Thoracic aorta (tissue), 2 donors: Measurements from ENCODE around the gene ADAMTS6. TPM values are rescaled to one million over a fixed set of nuclear protein-coding genes. Genes with fewer than 3 reads are reported as not detected.

ENCODE experiments used
- ATAC-seq: fragments of 150-250 bp; one replicate; pipeline ENCODE4 v1.8.0; 2017; ENCODE audit warnings: low read depth; ENCODE audit not compliant: insufficient number of reproducible peaks, low FRiP score
- DNase-seq: peaks from one replicate; pipeline ENCODE4 v3.0.0-alpha.2; 2020; ENCODE audit warnings: low spot score
- H3K27ac ChIP-seq, 2 donors: fragments of 200-600 bp; sonication (generic); 1 replicate in 1 of 2; 2 replicates in 1 of 2; pipeline ENCODE4 v1.5.1; 2016; ENCODE audit warnings: mild to moderate bottlenecking in 2 of 2, moderate library complexity in 2 of 2
- H3K27me3 ChIP-seq: fragments of 200-600 bp; sonication (generic); replicated peaks from 2 replicates; pipeline ENCODE4 v1.6.0; 2016; ENCODE audit warnings: mild to moderate bottlenecking; ENCODE audit not compliant: insufficient read depth
- H3K36me3 ChIP-seq: fragments of 200-600 bp; sonication (generic); one replicate; pipeline ENCODE4 v1.5.1; 2016
- H3K4me1 ChIP-seq, 2 donors: fragments of 200-600 bp; sonication (generic); 1 replicate in 1 of 2; 2 replicates in 1 of 2; pipeline versions ENCODE4 v1.5.1 to v1.6.0; 2016; ENCODE audit warnings: low read depth in 2 of 2, mild to moderate bottlenecking in 1 of 2; ENCODE audit not compliant: control insufficient read depth in 1 of 2
- H3K4me3 ChIP-seq: fragments of 200-600 bp; sonication (generic); 2 replicates; pipeline ENCODE4 v1.5.1; 2016; ENCODE audit warnings: mild to moderate bottlenecking
- H3K9me3 ChIP-seq: fragments of 200-600 bp; sonication (generic); 2 replicates; pipeline ENCODE4 v1.5.1; 2016
- CTCF ChIP-seq: fragments of 200-600 bp; sonication (generic); IDR thresholded peaks from one replicate; pipeline ENCODE4 v1.5.1; 2019; ENCODE audit warnings: antibody characterized with exemption
- total RNA-seq, 2 donors: library from RNA; depleted of rRNA; stranded (reverse); fragments of >200 nt; gene quantifications; one replicate each; pipeline versions ENCODE4 v1.1.0 to v1.2.3, GENCODE V29; 2016

The ADAMTS6 gene
- total RNA-seq, 2 donors from 2014 or later = 4.9 to 11.8 TPM

- Histone ChIP-seq H3K4me3 (no peak overlapping the region), H3K36me3 (no peaks in the 10 kb centered on the region), H3K27ac (no peak overlapping the region), H3K9me3 (no peaks in the 10 kb centered on the region), H3K4me1 (peaks cover 0 to 17% of the 10 kb centered on the region in 2 donors), H3K27me3 (no peaks in the 10 kb centered on the region)
- DNase-seq = no peak
- ATAC-seq = no peak
- no peak for TF ChIP-seq CTCF
These were observed 359.8 kb downstream of the ADAMTS6 start for GRCh38 chr5:65121880-65122436.

GRCh38 chr5:65120371-65120967 is 361.3 kb downstream of the ADAMTS6 start:
- TF ChIP-seq CTCF = no peak
- no peaks in the 10 kb centered on the region for H3K36me3 ChIP-seq
- no peaks in the 10 kb centered on the region for H3K27me3 ChIP-seq
- H3K9me3 ChIP-seq = no peaks in the 10 kb centered on the region
- H3K4me1 ChIP-seq = peaks cover 0 to 2% of the 10 kb centered on the region in 2 donors
- DNase-seq = no peak
- no peak for ATAC-seq
- no peak overlapping the region for H3K27ac ChIP-seq
- H3K4me3 ChIP-seq = no peak overlapping the region

GRCh38 chr5:65117525-65117924 is 364.2 kb downstream of the ADAMTS6 start:
- TF ChIP-seq CTCF = no peak

GRCh38 chr5:65113771-65114170 is 367.9 kb downstream of the ADAMTS6 start:
- H3K36me3 ChIP-seq = no peaks in the 10 kb centered on the region
- no peak for DNase-seq
- no peaks in the 10 kb centered on the region for H3K27me3 ChIP-seq
- H3K9me3 ChIP-seq = no peaks in the 10 kb centered on the region
- H3K4me1 ChIP-seq = no peaks in the 10 kb centered on the region
- H3K4me3 ChIP-seq = no peak overlapping the region
- no peak for TF ChIP-seq CTCF
- no peak for ATAC-seq
- no peak overlapping the region for H3K27ac ChIP-seq

More at GRCh38 chr5:65117525-65117924, 364.2 kb downstream of the ADAMTS6 start:
- Histone ChIP-seq H3K27ac (no peak overlapping the region), H3K36me3 (no peaks in the 10 kb centered on the region), H3K27me3 (no peaks in the 10 kb centered on the region), H3K4me3 (no peak overlapping the region), H3K9me3 (no peaks in the 10 kb centered on the region), H3K4me1 (no peaks in the 10 kb centered on the region)
- DNase-seq (no peak), ATAC-seq (no peak)

GRCh38 chr5:65111961-65112658 is 369.6 kb downstream of the ADAMTS6 start:
- Histone ChIP-seq H3K9me3 (no peaks in the 10 kb centered on the region), H3K4me3 (no peak overlapping the region), H3K27me3 (no peaks in the 10 kb centered on the region), H3K4me1 (no peaks in the 10 kb centered on the region), H3K36me3 (no peaks in the 10 kb centered on the region), H3K27ac (no peak overlapping the region)
- TF ChIP-seq CTCF = no peak
- ATAC-seq (no peak), DNase-seq (no peak)
